Measurements from ENCODE around the gene RUNX1.

RUNX1 gene

GRCh38 chr21:34921151-34921550 is 128.0 kb downstream of the RUNX1 start:
- DNase-seq: no peak

- DNase-seq: no peak
These were observed 129.7 kb downstream of the RUNX1 start for GRCh38 chr21:34919406-34919805.

- DNase-seq: no peak
These were observed 132.7 kb downstream of the RUNX1 start for GRCh38 chr21:34916446-34916845.

- no peak for DNase-seq
These were observed 133.7 kb downstream of the RUNX1 start for GRCh38 chr21:34915364-34915841.

- DNase-seq: no peak
These were observed 134.9 kb downstream of the RUNX1 start for GRCh38 chr21:34914239-34914638.

GRCh38 chr21:34913811-34914210 is 135.3 kb downstream of the RUNX1 start:
- DNase-seq: no peak

- DNase-seq: no peak
These were observed 136.8 kb downstream of the RUNX1 start for GRCh38 chr21:34912022-34912945.

GRCh38 chr21:34911360-34911759 is 137.7 kb downstream of the RUNX1 start:
- no peak for DNase-seq

GRCh38 chr21:34910396-34910795 is 138.7 kb downstream of the RUNX1 start:
- no peak for DNase-seq

- no peak for DNase-seq
These were observed 139.4 kb downstream of the RUNX1 start for GRCh38 chr21:34909492-34910292.

GRCh38 chr21:34908419-34909055 is 140.6 kb downstream of the RUNX1 start:
- DNase-seq: no peak

GRCh38 chr21:34907461-34908418 is 141.4 kb downstream of the RUNX1 start:
- DNase-seq: no peak

- no peak for DNase-seq
These were observed 142.7 kb downstream of the RUNX1 start for GRCh38 chr21:34906401-34906800.

GRCh38 chr21:34905218-34905537 is 143.9 kb downstream of the RUNX1 start:
- DNase-seq: no peak

- no peak for DNase-seq
These were observed 144.4 kb downstream of the RUNX1 start for GRCh38 chr21:34904526-34905217.

GRCh38 chr21:34900376-34900775 is 148.7 kb downstream of the RUNX1 start:
- no peak for DNase-seq

- no peak for DNase-seq
These were observed 149.3 kb downstream of the RUNX1 start for GRCh38 chr21:34899760-34900159.

GRCh38 chr21:34899302-34899701 is 149.8 kb downstream of the RUNX1 start:
- no peak for DNase-seq

GRCh38 chr21:34897828-34898227 is 151.3 kb downstream of the RUNX1 start:
- DNase-seq: no peak

GRCh38 chr21:34894401-34894800 is 154.7 kb downstream of the RUNX1 start:
- DNase-seq: no peak

GRCh38 chr21:34892209-34892608 is 156.9 kb downstream of the RUNX1 start:
- no peak for DNase-seq

GRCh38 chr21:34891613-34891943 is 157.5 kb downstream of the RUNX1 start:
- DNase-seq: no peak
